ENCODE measurements around the gene ZBTB24. TPM values are rescaled to one million over a fixed set of nuclear protein-coding genes. Genes with fewer than 3 reads are reported as not detected.

The ZBTB24 gene
- total and polyA plus RNA-seq, 2 donors from 2014 or later: 3.1 to 12.0 TPM

- no peak overlapping the region for H3K27ac ChIP-seq (ENCODE audit: low read depth in 2 of 2, low read length in 2 of 2)
- intact Hi-C loops (cut with DNase I): no loop called here
- TF ChIP-seq CTCF (IDR thresholded peaks at IDR 0.05; ENCODE audit: borderline replicate concordance, extremely low read depth, insufficient read depth): no peak
- H3K27me3 ChIP-seq (ENCODE audit: control insufficient read depth, insufficient read depth, low read length): no peaks in the 10 kb centered on the region
- no peak overlapping the region for H3K4me3 ChIP-seq (ENCODE audit: low read length in 3 of 3)
- no peak overlapping the region for H3K9ac ChIP-seq (ENCODE audit: low read length in 3 of 3)
- H3K4me1 ChIP-seq (ENCODE audit: control insufficient read depth in 2 of 3, insufficient read depth in 2 of 3, low read depth in 1 of 3, low read length in 3 of 3): no peaks in the 10 kb centered on the region
- FAIRE-seq (no peak), DNase-seq (no peak)
- H3K9me3 ChIP-seq (ENCODE audit: control insufficient read depth in 2 of 3, insufficient read depth in 1 of 3, low read length in 3 of 3): no peaks in the 10 kb centered on the region
- H3K36me3 ChIP-seq (ENCODE audit: control insufficient read depth in 2 of 3, insufficient read depth in 3 of 3, low read length in 3 of 3): no peaks in the 10 kb centered on the region
Measured at GRCh38 chr6:109429496-109429895, 53.5 kb downstream of the ZBTB24 start.

- no peak overlapping the region for H3K9ac ChIP-seq (ENCODE audit: low read length in 3 of 3)
- no peak overlapping the region for H3K4me3 ChIP-seq (ENCODE audit: low read length in 3 of 3)
- FAIRE-seq (no peak), DNase-seq (peak in 1 of 5 donors; percentile 74)
- H3K36me3 ChIP-seq (ENCODE audit: control insufficient read depth in 2 of 3, insufficient read depth in 3 of 3, low read length in 3 of 3): no peaks in the 10 kb centered on the region
- H3K27ac ChIP-seq (ENCODE audit: low read depth in 2 of 2, low read length in 2 of 2): no peak overlapping the region
- no peaks in the 10 kb centered on the region for H3K9me3 ChIP-seq (ENCODE audit: control insufficient read depth in 2 of 3, insufficient read depth in 1 of 3, low read length in 3 of 3)
- H3K27me3 ChIP-seq (ENCODE audit: control insufficient read depth, insufficient read depth, low read length): no peaks in the 10 kb centered on the region
- no peak for TF ChIP-seq CTCF (IDR thresholded peaks at IDR 0.05; ENCODE audit: borderline replicate concordance, extremely low read depth, insufficient read depth)
- H3K4me1 ChIP-seq (ENCODE audit: control insufficient read depth in 2 of 3, insufficient read depth in 2 of 3, low read depth in 1 of 3, low read length in 3 of 3): peaks cover 0 to 5% (median 0%) of the 10 kb centered on the region in 3 donors
- intact Hi-C loops (cut with DNase I): no loop called here
Measured at GRCh38 chr6:109428889-109429477, 54.0 kb downstream of the ZBTB24 start.

- Histone ChIP-seq H3K4me1 (ENCODE audit: control insufficient read depth in 2 of 3, insufficient read depth in 2 of 3, low read depth in 1 of 3, low read length in 3 of 3) (peaks cover 0 to 5% (median 4%) of the 10 kb centered on the region in 3 donors), H3K36me3 (ENCODE audit: control insufficient read depth in 2 of 3, insufficient read depth in 3 of 3, low read length in 3 of 3) (no peaks in the 10 kb centered on the region), H3K27me3 (ENCODE audit: control insufficient read depth, insufficient read depth, low read length) (no peaks in the 10 kb centered on the region), H3K9me3 (ENCODE audit: control insufficient read depth in 2 of 3, insufficient read depth in 1 of 3, low read length in 3 of 3) (no peaks in the 10 kb centered on the region), H3K4me3 (ENCODE audit: low read length in 3 of 3) (no peak overlapping the region), H3K27ac (ENCODE audit: low read depth in 2 of 2, low read length in 2 of 2) (no peak overlapping the region), H3K9ac (ENCODE audit: low read length in 3 of 3) (no peak overlapping the region)
- FAIRE-seq (no peak), DNase-seq (no peak)
- intact Hi-C loops (cut with DNase I): no loop called here
- TF ChIP-seq CTCF (IDR thresholded peaks at IDR 0.05; ENCODE audit: borderline replicate concordance, extremely low read depth, insufficient read depth): no peak
Measured at GRCh38 chr6:109424946-109425345, 58.1 kb downstream of the ZBTB24 start.

- DNase-seq (no peak), FAIRE-seq (no peak)
- Histone ChIP-seq H3K36me3 (ENCODE audit: control insufficient read depth in 2 of 3, insufficient read depth in 3 of 3, low read length in 3 of 3) (no peaks in the 10 kb centered on the region), H3K27me3 (ENCODE audit: control insufficient read depth, insufficient read depth, low read length) (no peaks in the 10 kb centered on the region), H3K9ac (ENCODE audit: low read length in 3 of 3) (no peak overlapping the region), H3K9me3 (ENCODE audit: control insufficient read depth in 2 of 3, insufficient read depth in 1 of 3, low read length in 3 of 3) (no peaks in the 10 kb centered on the region), H3K27ac (ENCODE audit: low read depth in 2 of 2, low read length in 2 of 2) (peak overlapping the region in 1 of 2 donors; percentile 55), H3K4me1 (ENCODE audit: control insufficient read depth in 2 of 3, insufficient read depth in 2 of 3, low read depth in 1 of 3, low read length in 3 of 3) (peaks cover 0 to 5% (median 4%) of the 10 kb centered on the region in 3 donors), H3K4me3 (ENCODE audit: low read length in 3 of 3) (no peak overlapping the region)
- TF ChIP-seq CTCF (IDR thresholded peaks at IDR 0.05; ENCODE audit: borderline replicate concordance, extremely low read depth, insufficient read depth): no peak
- intact Hi-C loops (cut with DNase I): no loop called here
Measured at GRCh38 chr6:109421184-109421583, 61.8 kb downstream of the ZBTB24 start.
